ENCODE data around the gene BOC.

- TF ChIP-seq CTCF (IDR thresholded peaks at IDR 0.05) = no peak
- no peak for TF ChIP-seq POLR2A (IDR thresholded peaks at IDR 0.05)
- no peak for TF ChIP-seq EP300 (IDR thresholded peaks at IDR 0.05)
Observed at GRCh38 chr3:113231391-113231790, 20.0 kb downstream of the BOC start.
